ENCODE results near the gene MEI4. TPM values are rescaled to one million over a fixed set of nuclear protein-coding genes. Genes with fewer than 3 reads are reported as not detected.
"Not testable (repeated sequence)": the region's sequence is repeated elsewhere in the genome, so short reads cannot be mapped to it uniquely, and the experiment has no call there.

MEI4 gene
- total and polyA plus RNA-seq, 11 donors = 0.11 to 0.71 (median 0.33) TPM; not detected in 1

DNA sequence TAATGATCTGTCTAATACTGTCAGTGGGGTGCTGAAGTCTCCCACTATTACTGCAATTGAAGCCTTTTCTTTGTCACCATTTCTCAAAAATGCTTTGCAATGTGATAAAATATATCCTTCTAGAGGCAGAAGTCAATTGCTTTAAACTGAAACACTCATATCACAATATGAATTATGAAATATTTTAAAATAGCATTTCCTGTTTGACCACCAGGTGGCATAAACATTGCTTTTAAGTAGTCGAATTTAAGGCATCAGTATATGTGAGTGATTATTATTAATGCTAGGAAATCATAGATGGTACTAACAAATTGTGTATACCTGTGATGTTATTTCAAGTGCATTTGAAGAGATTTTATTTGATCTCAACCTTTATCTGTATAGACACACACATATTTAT is 87.5 kb downstream of the MEI4 start:
- Histone ChIP-seq H3K36me3 (no peaks in the 10 kb centered on the region), H3K27me3 (no peaks in the 10 kb centered on the region), H3K9me3 (peaks cover 0 to 7% (median 0%) of the 10 kb centered on the region in 12 donors), H3K4me3 (no peak overlapping the region), H3K4me1 (no peaks in the 10 kb centered on the region), H3K27ac (no peak overlapping the region)
- TF ChIP-seq, protein P1, sequence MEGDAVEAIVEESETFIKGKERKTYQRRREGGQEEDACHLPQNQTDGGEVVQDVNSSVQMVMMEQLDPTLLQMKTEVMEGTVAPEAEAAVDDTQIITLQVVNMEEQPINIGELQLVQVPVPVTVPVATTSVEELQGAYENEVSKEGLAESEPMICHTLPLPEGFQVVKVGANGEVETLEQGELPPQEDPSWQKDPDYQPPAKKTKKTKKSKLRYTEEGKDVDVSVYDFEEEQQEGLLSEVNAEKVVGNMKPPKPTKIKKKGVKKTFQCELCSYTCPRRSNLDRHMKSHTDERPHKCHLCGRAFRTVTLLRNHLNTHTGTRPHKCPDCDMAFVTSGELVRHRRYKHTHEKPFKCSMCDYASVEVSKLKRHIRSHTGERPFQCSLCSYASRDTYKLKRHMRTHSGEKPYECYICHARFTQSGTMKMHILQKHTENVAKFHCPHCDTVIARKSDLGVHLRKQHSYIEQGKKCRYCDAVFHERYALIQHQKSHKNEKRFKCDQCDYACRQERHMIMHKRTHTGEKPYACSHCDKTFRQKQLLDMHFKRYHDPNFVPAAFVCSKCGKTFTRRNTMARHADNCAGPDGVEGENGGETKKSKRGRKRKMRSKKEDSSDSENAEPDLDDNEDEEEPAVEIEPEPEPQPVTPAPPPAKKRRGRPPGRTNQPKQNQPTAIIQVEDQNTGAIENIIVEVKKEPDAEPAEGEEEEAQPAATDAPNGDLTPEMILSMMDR (IDR thresholded peaks at IDR 0.05) = peak in 11 of 12 donors; percentile 9 to 53 (median 41)
- TF ChIP-seq POLR2A (IDR thresholded peaks at IDR 0.05) = no peak
- WGBS, 4 donors = 2 to 13% (median 10%) methylated on average over 1 of the region's 1 CpG
- intact Hi-C loops (cut with DNase I) = loop anchor here in 1 of 10 donors (10.0 kb wide), 1 partner anchor 1094 kb away; no protein-coding TSS in a partner anchor
- DNase-seq = no peak
- ATAC-seq = no peak

DNA sequence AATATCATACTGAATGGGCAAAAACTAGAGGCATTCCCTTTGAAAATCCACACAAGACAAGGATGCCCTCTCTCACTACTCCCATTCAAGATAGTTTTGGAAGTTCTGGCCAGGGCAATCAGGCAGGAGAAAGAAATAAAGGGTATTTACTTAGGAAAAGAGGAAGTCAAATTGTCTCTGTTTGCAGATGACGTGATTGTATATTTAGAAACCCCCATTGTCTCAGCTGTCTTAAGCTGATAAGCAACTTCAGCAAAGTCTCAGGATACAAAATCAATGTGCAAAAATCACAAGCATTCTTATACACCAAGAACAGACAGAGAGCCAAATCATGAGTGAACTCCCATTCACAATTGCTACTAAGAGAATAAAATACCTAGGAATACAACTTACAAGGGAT is 99.3 kb downstream of the MEI4 start:
- peaks cover 0 to 16% (median 0%) of the 10 kb centered on the region in 12 donors for H3K9me3 ChIP-seq
- H3K27me3 ChIP-seq; ATAC-seq; intact Hi-C loops (cut with DNase I); H3K27ac ChIP-seq; H3K36me3 ChIP-seq; DNase-seq; H3K4me1 ChIP-seq; H3K4me3 ChIP-seq: not testable (repeated sequence)
- 31 to 69% (median 58%) methylated on average over 1 of the region's 1 CpG for WGBS, 4 donors

DNA sequence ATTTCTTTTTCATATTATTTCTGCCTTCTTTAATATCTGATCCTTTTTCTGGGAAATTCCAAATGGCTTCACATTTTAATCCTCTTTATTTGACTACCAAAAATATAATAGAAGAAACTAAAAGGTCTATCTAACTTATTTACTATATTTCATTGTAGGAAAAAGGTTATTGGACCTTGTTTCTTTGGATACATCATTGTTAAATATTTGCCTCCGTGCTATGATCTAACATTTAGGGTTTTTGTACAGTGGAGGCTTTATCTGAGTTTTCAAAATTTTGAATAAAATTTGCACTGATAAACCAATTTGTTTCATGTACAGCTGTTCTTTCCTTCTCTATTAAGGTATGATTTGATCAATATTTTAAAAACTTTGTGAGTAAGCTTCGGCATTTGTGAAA is 109.5 kb downstream of the MEI4 start:
- Histone ChIP-seq H3K27ac (no peak overlapping the region), H3K27me3 (no peaks in the 10 kb centered on the region), H3K9me3 (no peaks in the 10 kb centered on the region), H3K36me3 (no peaks in the 10 kb centered on the region), H3K4me1 (no peaks in the 10 kb centered on the region), H3K4me3 (no peak overlapping the region)
- intact Hi-C loops (cut with DNase I) = no loop called here
- 79 to 85% (median 82%) methylated on average over 2 of the region's 2 CpGs for WGBS, 4 donors
- DNase-seq (no peak), ATAC-seq (no peak)
- TF ChIP-seq POLR2A (IDR thresholded peaks at IDR 0.05) = no peak
- TF ChIP-seq, protein P1 (IDR thresholded peaks at IDR 0.05) = no peak

DNA sequence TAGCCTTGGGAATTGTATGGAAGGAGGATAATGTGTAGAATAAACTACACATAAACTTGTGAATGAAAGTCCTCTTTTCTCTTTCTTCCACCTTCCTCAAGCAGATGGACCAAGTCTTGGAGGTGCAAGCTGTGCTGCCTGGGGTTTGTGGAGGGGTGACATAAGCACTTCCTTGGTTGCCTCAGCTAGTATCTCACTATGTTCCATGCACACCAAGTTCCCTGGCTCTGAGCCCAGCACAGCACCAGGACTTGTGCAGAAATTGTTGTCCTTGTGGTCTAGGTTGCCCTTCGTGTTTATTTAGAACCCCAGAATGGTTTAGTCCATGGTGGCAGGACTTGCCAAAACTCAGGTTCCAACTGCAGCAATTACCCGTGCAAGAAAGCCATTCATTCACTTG is 110.3 kb downstream of the MEI4 start:
- TF ChIP-seq, protein P1 (IDR thresholded peaks at IDR 0.05) = no peak
- no peak for TF ChIP-seq POLR2A (IDR thresholded peaks at IDR 0.05)
- intact Hi-C loops (cut with DNase I) = no loop called here

DNA sequence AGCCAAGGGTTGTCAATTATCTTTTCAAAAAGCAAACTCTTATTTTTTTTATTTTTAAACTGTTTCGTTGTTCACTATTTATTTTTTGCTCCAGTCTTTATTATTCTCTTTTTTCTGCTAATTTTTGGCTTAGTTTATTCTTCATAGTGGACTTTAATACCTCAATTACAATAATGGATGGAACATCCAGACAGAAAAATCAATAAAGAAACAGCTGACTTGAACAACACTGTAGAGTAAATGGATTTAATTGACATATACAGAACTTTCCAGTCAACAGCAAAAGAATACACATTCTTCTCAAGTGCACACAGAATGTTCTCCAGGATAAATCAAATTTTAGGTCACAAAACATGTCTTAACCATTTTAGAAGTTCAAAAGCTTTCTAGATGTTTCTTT is 111.5 kb downstream of the MEI4 start:
- Histone ChIP-seq H3K27me3 (no peaks in the 10 kb centered on the region), H3K4me1 (no peaks in the 10 kb centered on the region), H3K36me3 (no peaks in the 10 kb centered on the region), H3K9me3 (no peaks in the 10 kb centered on the region), H3K27ac (no peak overlapping the region), H3K4me3 (no peak overlapping the region)
- intact Hi-C loops (cut with DNase I) = no loop called here
- ATAC-seq (no peak), DNase-seq (no peak)
- TF ChIP-seq, protein P1 (IDR thresholded peaks at IDR 0.05) = no peak
- TF ChIP-seq POLR2A (IDR thresholded peaks at IDR 0.05) = no peak
- 71 to 82% (median 76%) methylated on average over 1 of the region's 1 CpG for WGBS, 4 donors

More for the DNA sequence above, 110.3 kb downstream of the MEI4 start:
- Histone ChIP-seq H3K9me3 (no peaks in the 10 kb centered on the region), H3K4me1 (no peaks in the 10 kb centered on the region), H3K36me3 (no peaks in the 10 kb centered on the region), H3K27ac (no peak overlapping the region), H3K4me3 (no peak overlapping the region), H3K27me3 (no peaks in the 10 kb centered on the region)
- DNase-seq (no peak), ATAC-seq (no peak)
- 60 to 82% (median 78%) methylated on average over 2 of the region's 2 CpGs for WGBS, 4 donors

Measured in heart left ventricle (tissue), 16 donors.